MCF 10A (cell line): ENCODE measurements around the gene VSTM2B. TPM values are rescaled to one million over a fixed set of nuclear protein-coding genes. Genes with fewer than 3 reads are reported as not detected.

Experiments
- BruUV-seq: library from RNA; stranded (reverse); fragments of 400-500 nt; replicated peaks from 2 replicates; lab custom pipeline; 2021; lab: Mats Ljungman, UMichigan
- CTCF ChIA-PET: fragments of 300-600 bp; sonication (Branson Sonifier 250); formaldehyde crosslinking; extraction: SDS; loops from one replicate; lab custom pipeline; 2021; ENCODE audit warnings: antibody characterized with exemption, inconsistent platforms; lab: Yijun Ruan, JAX
- POLR2A ChIA-PET: fragments of 300-600, 350-650 bp; sonication (Branson Sonifier 250); formaldehyde crosslinking; extraction: SDS; loops from one replicate; lab custom pipeline; 2020; ENCODE audit warnings: antibody characterized with exemption, inconsistent platforms; lab: Yijun Ruan, JAX
- DNase-seq: peaks from one replicate; pipeline ENCODE4 v3.0.0-alpha.2; 2018; ENCODE audit not compliant: unreplicated experiment
- H3K27ac Mint-ChIP-seq: one replicate; pipeline ENCODE4 v1.8.0; 2022; ENCODE audit warnings: mild to moderate bottlenecking, low read depth, mixed read lengths; ENCODE audit not compliant: unreplicated experiment
- H3K27me3 Mint-ChIP-seq: one replicate; pipeline ENCODE4 v1.8.0; 2022; ENCODE audit warnings: mixed read lengths; ENCODE audit not compliant: insufficient read depth, unreplicated experiment
- H3K36me3 Mint-ChIP-seq: one replicate; pipeline ENCODE4 v1.8.0; 2022; ENCODE audit warnings: mild to moderate bottlenecking, moderate library complexity, mixed read lengths; ENCODE audit not compliant: insufficient read depth, unreplicated experiment
- H3K4me1 Mint-ChIP-seq: one replicate; pipeline ENCODE4 v1.8.0; 2022; ENCODE audit warnings: mixed read lengths; ENCODE audit not compliant: insufficient read depth, unreplicated experiment
- H3K4me3 Mint-ChIP-seq: one replicate; pipeline ENCODE4 v1.8.0; 2022; ENCODE audit warnings: mild to moderate bottlenecking, moderate library complexity, mixed read lengths; ENCODE audit not compliant: unreplicated experiment
- H3K9me3 Mint-ChIP-seq: one replicate; pipeline ENCODE4 v1.8.0; 2022; ENCODE audit warnings: mixed read lengths; ENCODE audit not compliant: unreplicated experiment
- CTCF ChIP-seq: fragments of 200-600 bp; IDR thresholded peaks from one replicate; pipeline ENCODE4 v1.8.0; 2022; ENCODE audit warnings: antibody characterized with exemption, mild to moderate bottlenecking; ENCODE audit not compliant: unreplicated experiment
- intact Hi-C: fragments of 100-400 bp; cut with micrococcal nuclease; formaldehyde crosslinking; loops from 2 replicates; pipeline ENCODE4 v1.14.1; 2022
- total RNA-seq: library from RNA; stranded (reverse); gene quantifications from 2 replicates; pipeline ENCODE4 v1.2.3, GENCODE V29; 2022

VSTM2B gene
- total RNA-seq, 1 experiment from 2014 or later, result not detected

- Mint-ChIP-seq H3K4me1 (no peaks in the 10 kb centered on the region), H3K27ac (no peak overlapping the region), H3K9me3 (no peaks in the 10 kb centered on the region), H3K27me3 (no peaks in the 10 kb centered on the region), H3K4me3 (no peak overlapping the region), H3K36me3 (peaks cover 46% of the 10 kb centered on the region)
- TF ChIP-seq CTCF, result no peak
- no TSS peak for BruUV-seq
- DNase-seq, result no peak
- intact Hi-C loops, result loop anchor here (10.0 kb wide), 1 partner anchor 1041 kb away; no protein-coding TSS in a partner anchor
- ChIA-PET POLR2A (interaction anchor here (0.6 to 1.2 kb wide), 3 partner anchors 8 to 102 kb away, joined by 3 read pairs; partner anchors contain the start of gene POP4), CTCF (interaction anchor here (0.7 to 12.7 kb wide), 4 partner anchors 48 to 1610 kb away, joined by 3 to 398 read pairs (median 3); partner anchors contain the start of gene C19orf12)
These were observed 88.3 kb downstream of the VSTM2B start for GRCh38 chr19:29614046-29614445.

Other genes with a start within 250 kb of the VSTM2B start
- gene POP4, start 80.3 kb downstream of the VSTM2B start, total RNA-seq, result 60.3 and 82.5 TPM in 2 replicates
- 2.9 and 9.6 TPM in 2 replicates for gene PLEKHF1, start 139.5 kb downstream of the VSTM2B start, total RNA-seq
- gene C19orf12, start 189.3 kb downstream of the VSTM2B start, total RNA-seq, result 20.2 and 21.6 TPM in 2 replicates